GM19438 (cell line): ENCODE data around the gene GNB1L.

Source experiments
- ATAC-seq: cut with Tn5 transposase; IDR thresholded peaks from one replicate; pipeline ENCODE4 v1.9.1; 2021; ENCODE audit warnings: low read depth; ENCODE audit not compliant: unreplicated experiment

Gene GNB1L

DNA sequence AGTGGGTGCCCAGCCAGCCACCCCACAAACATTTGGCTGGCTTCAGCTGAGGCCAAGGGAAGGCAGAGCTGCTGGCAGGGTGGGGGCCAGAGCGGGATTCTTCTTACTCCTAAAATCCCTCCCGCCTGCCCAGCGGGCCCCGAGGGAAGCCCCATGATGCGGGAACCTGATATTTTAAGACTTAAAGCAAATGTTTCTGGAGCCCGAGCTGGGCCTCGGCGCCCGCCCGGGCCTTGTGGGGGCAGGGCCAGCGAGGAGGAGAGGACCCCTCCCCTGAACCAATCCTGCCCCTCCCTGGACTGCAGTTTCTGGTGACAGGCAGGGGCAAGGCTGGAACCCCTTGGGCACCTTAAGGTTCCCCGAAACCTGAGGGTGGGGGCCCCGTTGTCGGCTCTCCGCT lies 114.1 kb downstream of the GNB1L start:
- no peak for ATAC-seq

DNA sequence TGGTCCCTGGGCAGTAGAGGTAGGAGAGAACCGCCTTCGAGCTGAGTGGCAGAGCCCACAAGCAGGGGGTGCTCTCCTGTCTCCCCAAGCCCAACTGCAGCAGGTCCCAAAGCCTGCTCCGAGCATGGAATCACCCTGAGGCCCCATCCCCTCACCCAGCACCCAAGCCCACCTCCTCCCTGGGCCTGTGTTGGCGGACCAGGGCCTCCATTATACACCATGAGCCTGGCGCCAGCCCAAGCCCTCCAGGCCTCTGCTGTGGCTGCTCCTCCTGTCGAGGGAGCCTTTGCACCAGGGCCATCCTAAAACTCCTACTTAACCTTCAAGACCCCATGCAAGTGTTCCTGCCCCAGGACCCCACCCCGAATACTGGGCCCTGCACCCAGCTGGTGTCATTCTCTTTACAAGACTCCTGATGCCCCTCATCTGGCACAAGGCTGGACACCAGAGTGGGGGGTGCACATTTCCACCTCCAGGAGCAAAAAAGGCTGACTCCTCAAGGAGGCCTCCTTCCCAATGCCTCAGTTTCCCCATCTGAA lies 114.7 kb downstream of the GNB1L start:
- no peak for ATAC-seq

DNA sequence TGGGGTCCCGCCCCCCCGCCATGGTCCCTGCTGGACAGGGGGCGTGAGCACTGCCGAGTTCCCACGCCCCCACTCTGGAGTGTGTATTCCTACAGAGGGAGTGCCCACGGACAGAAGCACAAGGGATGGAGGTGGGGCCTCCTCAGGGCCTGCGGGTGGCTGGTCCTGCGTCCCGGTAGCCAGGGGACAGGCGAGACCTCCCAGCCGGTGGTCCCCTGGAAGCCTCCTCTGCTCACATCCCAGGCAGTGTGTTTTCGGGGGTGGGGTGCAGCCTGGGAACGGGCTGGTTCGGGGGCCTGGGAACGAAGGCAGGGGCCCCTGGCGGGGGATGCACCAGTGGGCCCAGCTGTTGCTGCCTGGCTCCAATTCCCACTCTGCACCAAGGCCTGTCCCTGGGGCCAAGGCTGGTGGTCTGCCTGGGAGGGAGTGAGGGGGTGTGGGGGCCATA lies 115.2 kb downstream of the GNB1L start:
- ATAC-seq: no peak

DNA sequence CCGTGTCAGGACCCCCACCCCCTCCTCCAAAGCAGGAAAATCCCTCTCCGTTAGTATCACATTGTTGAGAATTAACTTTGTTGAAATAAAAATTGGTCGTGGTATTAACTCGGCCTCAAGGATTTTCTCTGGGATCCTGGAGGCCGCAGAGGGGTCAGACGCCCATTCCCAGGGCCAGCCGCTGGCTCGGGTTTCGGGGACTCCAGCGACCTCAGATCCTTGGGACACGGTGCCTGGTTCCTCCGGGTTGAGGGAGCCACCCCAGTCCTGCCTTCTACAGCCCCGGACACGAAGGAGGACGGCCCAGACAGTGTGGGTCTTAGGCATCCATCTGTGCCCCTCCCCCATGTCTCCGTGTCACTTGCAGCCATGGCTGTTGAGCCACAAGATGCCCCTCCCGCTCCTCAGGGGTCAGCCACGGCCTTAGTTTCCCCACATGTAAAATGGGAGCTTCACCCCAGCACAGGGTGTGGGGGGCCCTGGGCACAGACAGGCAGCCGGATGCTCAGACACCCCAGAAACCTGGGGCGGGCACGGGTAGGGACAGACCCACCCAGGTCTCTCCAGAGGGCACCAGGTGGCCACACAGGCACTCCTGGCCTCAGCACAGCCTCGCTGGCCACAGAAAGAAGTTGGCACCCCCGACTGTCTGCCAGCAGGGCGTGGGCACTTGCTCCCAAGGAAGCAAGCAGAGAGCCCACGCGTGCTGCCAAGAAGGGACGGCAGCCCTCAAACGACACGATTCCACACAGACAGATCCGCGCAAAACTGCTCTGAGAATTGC lies 115.8 kb downstream of the GNB1L start:
- ATAC-seq: no peak

DNA sequence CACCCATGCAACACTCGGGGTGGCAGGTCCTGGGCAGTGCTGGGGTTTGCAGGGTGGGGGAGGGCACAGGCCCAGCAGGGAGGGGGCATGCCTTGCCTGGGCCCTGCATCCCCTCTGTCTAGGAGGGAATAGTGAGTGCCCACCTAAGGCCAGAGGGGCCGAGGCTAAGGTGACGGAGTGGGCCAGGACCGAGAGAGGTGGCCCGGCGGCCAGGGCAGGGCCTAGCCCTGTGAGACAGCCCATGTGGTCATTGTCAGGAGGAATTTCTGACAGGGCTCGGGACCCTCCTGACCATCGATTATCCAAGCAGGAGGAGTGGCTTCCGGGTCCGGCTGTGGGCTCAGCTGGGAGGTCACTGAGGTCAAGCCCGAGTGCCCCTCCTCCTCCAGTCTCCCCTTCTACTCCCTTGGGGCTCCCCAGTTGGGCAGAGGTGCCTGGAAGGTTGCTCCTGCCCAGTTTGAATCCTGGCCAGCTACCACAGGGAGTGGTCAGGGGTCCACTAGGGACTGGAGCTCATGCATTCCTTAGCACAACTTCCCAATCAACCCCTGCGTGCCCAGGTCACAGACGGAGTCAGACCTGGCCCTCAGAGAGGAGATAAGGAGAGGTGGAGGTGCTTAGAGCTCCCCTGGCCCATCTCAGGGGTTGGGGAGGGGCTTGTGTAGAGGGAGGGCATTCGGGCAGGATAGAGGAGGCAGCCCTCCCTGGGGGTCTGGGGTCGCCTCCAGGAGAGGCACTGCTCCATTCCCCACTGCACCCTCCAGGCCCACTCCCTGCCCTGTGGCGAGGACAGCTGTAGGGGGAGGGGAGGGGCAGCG lies 116.6 kb downstream of the GNB1L start:
- no peak for ATAC-seq

DNA sequence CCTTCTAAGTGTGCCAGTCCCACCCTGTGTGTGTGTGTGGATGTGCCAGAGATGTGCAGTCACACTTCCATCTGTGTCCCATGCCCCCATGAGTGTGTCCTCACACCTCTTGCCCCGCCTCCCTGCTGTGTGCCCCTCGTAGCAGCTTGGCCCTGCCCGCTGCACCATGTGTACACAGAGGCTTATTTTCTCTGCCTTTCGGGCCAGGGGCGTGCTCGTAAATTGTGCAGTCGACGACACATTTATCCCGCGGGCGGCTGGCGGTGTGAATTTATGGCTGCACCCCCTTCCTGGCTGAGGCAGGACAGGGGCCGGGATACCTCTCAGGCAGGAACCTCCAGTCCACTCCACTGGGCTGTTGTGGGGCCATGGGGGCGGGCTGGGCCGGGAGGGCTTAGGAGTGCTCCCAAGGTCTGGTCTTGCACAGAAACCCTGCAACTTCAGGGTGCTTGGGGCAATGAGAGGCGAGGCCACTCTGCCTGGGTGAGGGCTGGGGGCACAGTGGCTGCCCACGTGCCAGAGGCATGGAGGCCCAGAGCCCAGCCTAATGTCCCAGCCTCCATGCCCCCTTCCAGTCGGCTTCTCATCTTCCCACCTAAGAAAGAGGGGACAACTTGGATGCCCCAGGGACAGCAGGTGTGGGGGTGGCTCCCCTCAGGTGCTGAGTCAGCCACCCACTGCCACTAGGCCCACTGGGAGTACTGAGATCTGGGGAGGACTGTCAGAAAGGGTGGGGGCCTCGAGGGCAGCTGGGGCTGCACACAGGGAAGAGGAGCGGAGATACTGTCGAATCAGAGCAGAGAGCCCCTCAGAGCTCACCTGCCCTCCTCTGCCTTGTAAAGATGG lies 118.8 kb downstream of the GNB1L start:
- ATAC-seq: no peak

DNA sequence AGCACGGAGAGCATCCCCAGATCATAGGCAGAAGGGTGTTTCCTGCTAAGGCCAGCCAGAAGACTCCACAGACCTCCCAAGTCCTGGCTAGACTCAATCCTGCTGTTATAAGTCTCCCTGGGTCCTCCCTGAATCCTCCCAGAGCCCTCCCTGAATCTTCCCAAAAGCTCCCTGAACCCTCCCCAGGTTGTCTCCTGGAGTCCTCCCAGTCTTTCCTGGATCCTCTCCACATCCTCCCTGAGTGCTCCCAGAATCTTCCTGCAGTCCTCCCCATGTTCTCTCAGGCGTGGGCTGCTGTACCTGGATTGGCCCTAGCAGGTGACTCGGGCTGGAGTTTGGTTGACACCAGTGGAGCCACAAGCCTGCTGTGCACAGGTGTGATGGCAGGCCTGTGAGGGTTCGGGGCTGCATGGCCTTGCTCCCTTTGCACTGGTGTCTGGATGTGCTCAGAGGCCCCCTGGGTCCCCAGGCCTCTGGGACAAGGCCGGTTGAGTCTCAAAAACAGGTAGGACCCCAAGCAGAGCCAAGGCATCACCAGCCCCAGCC lies 119.8 kb downstream of the GNB1L start:
- no peak for ATAC-seq

DNA sequence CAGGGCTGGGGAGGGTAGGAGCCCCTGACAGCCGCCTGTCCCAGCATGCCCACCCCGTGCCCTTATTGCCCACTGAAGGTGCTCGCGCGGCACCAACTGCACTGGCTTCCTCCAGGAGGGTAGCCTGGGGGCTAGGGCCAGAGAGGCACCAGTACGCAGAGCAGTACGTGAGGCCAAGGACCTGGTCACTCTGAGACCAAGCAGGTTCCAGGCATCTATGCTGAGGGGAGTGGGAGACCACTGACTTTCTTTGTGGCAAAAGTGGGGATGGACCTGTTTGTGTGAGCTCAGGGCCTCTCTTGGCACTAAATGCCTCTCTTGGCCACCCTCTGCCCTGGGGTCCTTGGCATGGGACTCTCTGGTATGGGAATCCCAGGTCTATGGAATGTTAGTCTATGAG lies 120.5 kb downstream of the GNB1L start:
- no peak for ATAC-seq

DNA sequence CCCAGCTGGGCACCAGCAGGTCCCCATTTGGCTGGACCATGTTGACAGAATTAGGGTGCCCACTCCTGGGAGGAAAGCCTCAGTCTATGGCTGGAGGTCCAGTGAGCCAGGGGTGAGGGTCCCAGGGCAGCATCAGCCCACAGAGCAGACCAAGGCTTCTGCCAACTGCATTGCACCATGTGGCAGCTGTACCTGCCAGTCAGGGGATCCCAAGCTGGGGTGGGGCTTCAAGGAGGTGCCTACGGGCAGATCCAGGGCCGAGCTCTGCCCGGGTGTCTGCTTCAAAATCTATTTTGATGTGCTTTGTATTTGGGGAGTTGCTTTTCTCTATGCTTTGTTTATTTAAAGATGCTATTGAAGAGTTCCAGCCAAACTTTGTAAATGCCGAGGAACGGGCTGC lies 120.9 kb downstream of the GNB1L start:
- ATAC-seq: no peak
